Fibroblast of villous mesenchyme (primary cell): ENCODE results near the gene LYSMD1. TPM values are rescaled to one million over a fixed set of nuclear protein-coding genes. Genes with fewer than 3 reads are reported as not detected.
"Not testable (repeated sequence)": the region's sequence is repeated elsewhere in the genome, so short reads cannot be mapped to it uniquely, and the experiment has no call there.

Experiments used
- DNase-seq: peaks from one replicate; pipeline ENCODE4 v3.0.0-alpha.2; 2010; ENCODE audit warnings: low read depth
- H3K4me3 ChIP-seq: 2 replicates; pipeline ENCODE4 v1.5.1; 2011; ENCODE audit warnings: low read depth, mild to moderate bottlenecking, low read length
- CTCF ChIP-seq: IDR thresholded peaks from 2 replicates; pipeline ENCODE4 v1.5.1; 2012; ENCODE audit warnings: low read depth, mild to moderate bottlenecking, low read length; ENCODE audit not compliant: insufficient read depth
- total RNA-seq: library from RNA; depleted of rRNA; stranded (reverse); fragments of >200 nt; gene quantifications from 2 replicates; pipeline ENCODE4 v1.2.3, GENCODE V29; 2012

The LYSMD1 gene
- 10.0 and 11.7 TPM in 2 replicates for total RNA-seq

- peak within 1 kb of the TSS; percentile 99 for H3K4me3 ChIP-seq
- TF ChIP-seq CTCF, result no peak
- DNase-seq, result peak; percentile 99
Measured at GRCh38 chr1:151165738-151166504, at the start of gene LYSMD1, which contains the start of gene SCNM1. TSS of gene LYSMD1 (minus strand) at chr1:151165902. CDS start at chr1:151165258, 644 bp downstream. TSS of gene SCNM1 (plus strand) at chr1:151166144. CDS start at chr1:151166153, 9 bp downstream.

- TF ChIP-seq CTCF, result no peak
- DNase-seq, result no peak
Measured at GRCh38 chr1:151213560-151213959, 47.9 kb upstream of the LYSMD1 start.

GRCh38 chr1:151211972-151212705, 46.4 kb upstream of the LYSMD1 start:
- TF ChIP-seq CTCF, result no peak
- peak; percentile 73 for DNase-seq
- no peak overlapping the region for H3K4me3 ChIP-seq

More at GRCh38 chr1:151213560-151213959, 47.9 kb upstream of the LYSMD1 start:
- H3K4me3 ChIP-seq, result no peak overlapping the region

GRCh38 chr1:151210830-151211229, 45.1 kb upstream of the LYSMD1 start:
- no peak for TF ChIP-seq CTCF
- H3K4me3 ChIP-seq, result no peak overlapping the region
- DNase-seq, result peak; percentile 43

- H3K4me3 ChIP-seq, DNase-seq: not testable (repeated sequence)
Measured at GRCh38 chr1:151205381-151205965, 39.8 kb upstream of the LYSMD1 start.

- peak overlapping the region; percentile 100 for H3K4me3 ChIP-seq
- peak; percentile 88 for DNase-seq
Measured at GRCh38 chr1:151199873-151200581, 34.3 kb upstream of the LYSMD1 start.

More at GRCh38 chr1:151199873-151200581, 34.3 kb upstream of the LYSMD1 start:
- no peak for TF ChIP-seq CTCF
